PC-3 (cell line): ENCODE measurements around the gene PSMA2. TPM values are rescaled to one million over a fixed set of nuclear protein-coding genes. Genes with fewer than 3 reads are reported as not detected.

ENCODE experiments used
- ATAC-seq: fragments of 200-7000 bp; cut with Tn5 transposase; 2 replicates; pipeline ENCODE4 v1.9.1; 2020; ENCODE audit warnings: mild to moderate bottlenecking, moderate library complexity
- BruUV-seq: library from RNA; stranded (reverse); fragments of 400-500 nt; replicated peaks from 2 replicates; lab custom pipeline; 2021; lab: Mats Ljungman, UMichigan
- CTCF ChIA-PET: fragments of 300-600 bp; sonication (Branson Sonifier 250); formaldehyde crosslinking; loops from one replicate; lab custom pipeline; 2022; ENCODE audit warnings: antibody characterized with exemption; lab: Charles Lee
- POLR2A ChIA-PET: fragments of 300-600 bp; sonication (Branson Sonifier 250); formaldehyde crosslinking; loops from one replicate; lab custom pipeline; 2022; ENCODE audit warnings: antibody characterized with exemption; ENCODE audit not compliant: unreplicated experiment; lab: Charles Lee
- DNase-seq: peaks from one replicate; pipeline ENCODE4 v3.0.0-alpha.2; 2015
- H2AFZ ChIP-seq: fragments of 300-600 bp; sonication (generic); 2 replicates; pipeline ENCODE4 v1.6.0; 2016; ENCODE audit warnings: antibody characterized with exemption, low read length
- H3F3A ChIP-seq: fragments of 300-600 bp; sonication (generic); one replicate; pipeline ENCODE4 v1.6.0; 2017; ENCODE audit warnings: antibody characterized with exemption, low read length, control low read depth, mild to moderate bottlenecking; ENCODE audit not compliant: unreplicated experiment
- H3K27ac ChIP-seq: fragments of 300-600 bp; sonication (generic); 2 replicates; pipeline ENCODE4 v1.5.1; 2016; ENCODE audit warnings: mild to moderate bottlenecking, low read length
- H3K27me3 ChIP-seq: fragments of 300-600 bp; sonication (generic); 2 replicates; pipeline ENCODE4 v1.6.1; 2016; ENCODE audit warnings: low read length, mixed read lengths
- H3K36me3 ChIP-seq: fragments of 300-600 bp; sonication (generic); 2 replicates; pipeline ENCODE4 v1.6.1; 2016; ENCODE audit warnings: low read depth, mixed run types, low read length, mixed read lengths
- H3K4me1 ChIP-seq: fragments of 300-600 bp; sonication (generic); 2 replicates; pipeline ENCODE4 v1.5.1; 2016; ENCODE audit warnings: low read length; ENCODE audit not compliant: insufficient read depth
- H3K4me2 ChIP-seq: fragments of 300-600 bp; sonication (generic); 2 replicates; pipeline ENCODE4 v1.6.0; 2016; ENCODE audit warnings: low read length
- H3K4me3 ChIP-seq: fragments of 300-600 bp; sonication (generic); 2 replicates; pipeline ENCODE4 v1.5.1; 2016; ENCODE audit warnings: mild to moderate bottlenecking, low read length, mixed read lengths
- H3K79me2 ChIP-seq: fragments of 300-600 bp; sonication (generic); 2 replicates; pipeline ENCODE4 v1.6.1; 2017; ENCODE audit warnings: low read length, mixed read lengths
- H3K9ac ChIP-seq: fragments of 300-600 bp; sonication (generic); 2 replicates; pipeline ENCODE4 v1.6.0; 2016; ENCODE audit warnings: mild to moderate bottlenecking, low read length
- H3K9me2 ChIP-seq: fragments of 300-600 bp; sonication (generic); replicated peaks from 2 replicates; pipeline ENCODE4 v1.6.1; 2016; ENCODE audit warnings: mixed run types, low read length, mixed read lengths
- H3K9me3 ChIP-seq: fragments of 300-600 bp; sonication (generic); 2 replicates; pipeline ENCODE4 v1.6.1; 2016; ENCODE audit warnings: low read length, mixed read lengths
- H4K20me1 ChIP-seq: fragments of 300-600 bp; sonication (generic); 2 replicates; pipeline ENCODE4 v1.6.1; 2016; ENCODE audit warnings: low read length, mixed read lengths
- CTCF ChIP-seq: fragments of 300-600 bp; sonication (generic); conservative IDR thresholded peaks from 2 replicates; pipeline ENCODE4 v1.5.1; 2017; ENCODE audit warnings: antibody characterized with exemption, low read depth, mild to moderate bottlenecking, low read length
- EZH2 ChIP-seq: fragments of 300-600 bp; sonication (generic); IDR thresholded peaks from one replicate; pipeline ENCODE4 v1.6.1; 2017; ENCODE audit warnings: antibody characterized with exemption, mild to moderate bottlenecking, low read length; ENCODE audit not compliant: unreplicated experiment
- EZH2phosphoT487 ChIP-seq: fragments of 300-600 bp; sonication (generic); IDR thresholded peaks from 2 replicates; pipeline ENCODE4 v1.6.1; 2018; ENCODE audit warnings: mild to moderate bottlenecking, antibody characterized with exemption, low read length, borderline replicate concordance
- intact Hi-C: fragments of 100-400 bp; cut with micrococcal nuclease; formaldehyde crosslinking; loops from 2 replicates; pipeline ENCODE4 v1.9.0; 2023
- total RNA-seq: library from RNA; depleted of rRNA; stranded (reverse); fragments of >200 nt; gene quantifications from 2 replicates; pipeline ENCODE4 v1.2.3, GENCODE V29; 2014

Gene PSMA2
- total RNA-seq, 1 experiment from 2014 or later: 85.6 TPM

- no peak overlapping the region for H3K4me2 ChIP-seq
- H3K9ac ChIP-seq: no peak overlapping the region
- peaks cover 5% of the 10 kb centered on the region; the same call in 1 of the 2 replicates for H3K4me1 ChIP-seq
- DNase-seq (no peak), ATAC-seq (no peak)
- no peak overlapping the region for H3K4me3 ChIP-seq
- no peaks in the 10 kb centered on the region for H3K27me3 ChIP-seq
- POLR2A ChIA-PET: no interaction called here
- intact Hi-C loops: no loop called here
- TF ChIP-seq EZH2 (no peak), CTCF (no peak), EZH2phosphoT487 (no peak)
- H4K20me1 ChIP-seq: no peaks in the 10 kb centered on the region
- H3F3A ChIP-seq: no peaks in the 10 kb centered on the region
- no peak overlapping the region for H3K27ac ChIP-seq
- H3K79me2 ChIP-seq: no peaks in the 10 kb centered on the region
- no peaks in the 10 kb centered on the region for H3K9me2 ChIP-seq
- CTCF ChIA-PET: no interaction called here
- no peaks in the 10 kb centered on the region for H3K9me3 ChIP-seq
- H2AFZ ChIP-seq: no peak overlapping the region
- no peaks in the 10 kb centered on the region for H3K36me3 ChIP-seq
- no TSS peak for BruUV-seq
Measured at GRCh38 chr7:42980514-42980913, 48.5 kb upstream of the PSMA2 start.

DNA sequence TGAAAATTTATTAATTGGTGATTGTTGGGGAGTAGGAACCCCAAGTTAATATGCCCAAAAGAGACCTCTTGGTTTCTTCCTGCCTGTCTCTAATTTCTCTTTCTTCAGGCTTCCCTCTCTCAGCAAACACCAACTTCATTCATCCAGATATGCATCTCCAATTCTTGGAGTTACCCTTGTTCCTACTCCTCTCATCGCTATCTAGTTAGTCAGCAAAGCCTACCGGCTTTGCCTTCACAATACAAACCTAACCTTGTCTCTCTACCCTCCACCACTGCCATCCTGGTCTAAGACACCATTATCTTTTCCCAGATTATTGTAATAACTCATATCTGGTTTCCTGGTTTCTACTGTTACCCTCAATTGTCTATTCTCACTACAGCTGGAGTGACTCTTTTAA lies 48.1 kb upstream of the PSMA2 start:
- H3K4me1 ChIP-seq: peaks cover 5% of the 10 kb centered on the region; the same call in 1 of the 2 replicates
- DNase-seq (no peak), ATAC-seq (no peak)
- H3K4me3 ChIP-seq: no peak overlapping the region
- no peaks in the 10 kb centered on the region for H3K9me3 ChIP-seq
- no peaks in the 10 kb centered on the region for H3K27me3 ChIP-seq
- no peaks in the 10 kb centered on the region for H3K36me3 ChIP-seq
- POLR2A ChIA-PET: no interaction called here
- H3K9ac ChIP-seq: no peak overlapping the region
- CTCF ChIA-PET: no interaction called here
- TF ChIP-seq CTCF: no peak
- TF ChIP-seq EZH2phosphoT487: no peak
- TF ChIP-seq EZH2: no peak
- no peak overlapping the region for H3K27ac ChIP-seq
- no peaks in the 10 kb centered on the region for H4K20me1 ChIP-seq
- H3K9me2 ChIP-seq: no peaks in the 10 kb centered on the region
- no TSS peak for BruUV-seq
- H3K79me2 ChIP-seq: no peaks in the 10 kb centered on the region
- no peaks in the 10 kb centered on the region for H3F3A ChIP-seq
- H2AFZ ChIP-seq: no peak overlapping the region
- no peak overlapping the region for H3K4me2 ChIP-seq
- intact Hi-C loops: no loop called here

DNA sequence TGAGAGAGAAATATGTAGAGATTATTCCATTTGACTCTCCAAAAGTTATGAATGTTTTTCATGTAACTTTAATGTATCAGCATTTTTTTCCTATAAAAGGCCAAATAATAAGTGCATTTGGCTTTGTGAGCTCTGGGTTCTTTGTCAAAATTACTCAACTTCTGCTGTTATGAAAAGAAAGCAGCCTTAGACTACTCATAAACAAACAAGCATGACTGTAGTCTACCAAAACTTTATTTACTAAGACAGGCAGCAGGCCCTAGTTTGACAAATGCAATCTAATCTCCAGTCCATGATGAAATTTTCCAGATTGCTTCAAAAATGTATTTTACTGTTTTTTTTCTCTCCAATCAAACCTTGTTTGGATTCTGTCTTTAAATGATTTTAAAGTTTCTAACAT lies 46.5 kb upstream of the PSMA2 start:
- H3K36me3 ChIP-seq: no peaks in the 10 kb centered on the region
- no peaks in the 10 kb centered on the region for H4K20me1 ChIP-seq
- POLR2A ChIA-PET: no interaction called here
- intact Hi-C loops: no loop called here
- ATAC-seq (no peak), DNase-seq (no peak)
- H2AFZ ChIP-seq: no peak overlapping the region
- BruUV-seq: no TSS peak
- no peaks in the 10 kb centered on the region for H3F3A ChIP-seq
- H3K4me1 ChIP-seq: peaks cover 10% of the 10 kb centered on the region
- H3K9ac ChIP-seq: no peak overlapping the region
- H3K27me3 ChIP-seq: no peaks in the 10 kb centered on the region
- no peak for TF ChIP-seq CTCF
- TF ChIP-seq EZH2phosphoT487: no peak
- TF ChIP-seq EZH2: no peak
- no peak overlapping the region for H3K4me2 ChIP-seq
- no peaks in the 10 kb centered on the region for H3K79me2 ChIP-seq
- H3K4me3 ChIP-seq: no peak overlapping the region
- no peaks in the 10 kb centered on the region for H3K9me3 ChIP-seq
- H3K27ac ChIP-seq: no peak overlapping the region
- no peaks in the 10 kb centered on the region for H3K9me2 ChIP-seq
- CTCF ChIA-PET: no interaction called here
